Stomach (tissue), 4 donors: ENCODE measurements around the gene NINJ2.

Source experiments
- POLR2A ChIP-seq, 4 donors: fragments of 450-650 bp; IDR thresholded peaks; one replicate each; pipeline ENCODE4 v1.6.1; 2016; ENCODE audit warnings: antibody characterized with exemption in 4 of 4, control low read depth in 2 of 4, mild to moderate bottlenecking in 1 of 4, moderate library complexity in 1 of 4
- TF ChIP-seq, protein P1 (sequence below), 7 experiments: fragments of 450-650 bp in 4 of 7; fragments of 200-600 bp in 3 of 7; sonication (generic) in 3 of 7; IDR thresholded peaks; one replicate each; pipeline ENCODE4 v1.5.1; 2016 to 2019; ENCODE audit warnings: antibody characterized with exemption in 7 of 7, control low read depth in 2 of 7, mild to moderate bottlenecking in 1 of 7

DNA sequence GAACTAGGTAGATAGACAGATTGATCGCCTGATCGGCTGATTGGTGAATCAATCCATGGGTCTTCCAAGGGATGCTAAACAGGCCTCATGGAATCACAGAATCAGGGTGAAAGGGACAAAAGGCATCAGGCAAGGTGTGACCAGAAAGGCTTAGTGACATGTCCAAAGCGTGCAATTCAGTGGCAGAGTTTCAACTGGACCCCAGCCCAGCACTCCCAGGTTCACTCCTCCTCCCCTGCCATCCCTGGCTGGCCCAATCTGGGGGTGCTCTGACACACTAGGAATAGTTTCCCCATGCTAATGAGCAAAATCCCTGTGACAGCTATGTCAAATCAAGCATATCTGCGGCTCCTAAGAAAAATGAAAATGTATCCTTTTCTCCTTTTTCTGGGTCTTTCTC lies 50.4 kb downstream of the NINJ2 start:
- TF ChIP-seq, protein P1, sequence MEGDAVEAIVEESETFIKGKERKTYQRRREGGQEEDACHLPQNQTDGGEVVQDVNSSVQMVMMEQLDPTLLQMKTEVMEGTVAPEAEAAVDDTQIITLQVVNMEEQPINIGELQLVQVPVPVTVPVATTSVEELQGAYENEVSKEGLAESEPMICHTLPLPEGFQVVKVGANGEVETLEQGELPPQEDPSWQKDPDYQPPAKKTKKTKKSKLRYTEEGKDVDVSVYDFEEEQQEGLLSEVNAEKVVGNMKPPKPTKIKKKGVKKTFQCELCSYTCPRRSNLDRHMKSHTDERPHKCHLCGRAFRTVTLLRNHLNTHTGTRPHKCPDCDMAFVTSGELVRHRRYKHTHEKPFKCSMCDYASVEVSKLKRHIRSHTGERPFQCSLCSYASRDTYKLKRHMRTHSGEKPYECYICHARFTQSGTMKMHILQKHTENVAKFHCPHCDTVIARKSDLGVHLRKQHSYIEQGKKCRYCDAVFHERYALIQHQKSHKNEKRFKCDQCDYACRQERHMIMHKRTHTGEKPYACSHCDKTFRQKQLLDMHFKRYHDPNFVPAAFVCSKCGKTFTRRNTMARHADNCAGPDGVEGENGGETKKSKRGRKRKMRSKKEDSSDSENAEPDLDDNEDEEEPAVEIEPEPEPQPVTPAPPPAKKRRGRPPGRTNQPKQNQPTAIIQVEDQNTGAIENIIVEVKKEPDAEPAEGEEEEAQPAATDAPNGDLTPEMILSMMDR (IDR thresholded peaks at IDR 0.05): no peak
- no peak for TF ChIP-seq POLR2A (IDR thresholded peaks at IDR 0.05)
